Measurements from ENCODE around the gene ZNF23. TPM values are rescaled to one million over a fixed set of nuclear protein-coding genes. Genes with fewer than 3 reads are reported as not detected.

The ZNF23 gene
- total and polyA plus RNA-seq, 9 donors: 8.8 to 11.2 (median 10.5) TPM

DNA sequence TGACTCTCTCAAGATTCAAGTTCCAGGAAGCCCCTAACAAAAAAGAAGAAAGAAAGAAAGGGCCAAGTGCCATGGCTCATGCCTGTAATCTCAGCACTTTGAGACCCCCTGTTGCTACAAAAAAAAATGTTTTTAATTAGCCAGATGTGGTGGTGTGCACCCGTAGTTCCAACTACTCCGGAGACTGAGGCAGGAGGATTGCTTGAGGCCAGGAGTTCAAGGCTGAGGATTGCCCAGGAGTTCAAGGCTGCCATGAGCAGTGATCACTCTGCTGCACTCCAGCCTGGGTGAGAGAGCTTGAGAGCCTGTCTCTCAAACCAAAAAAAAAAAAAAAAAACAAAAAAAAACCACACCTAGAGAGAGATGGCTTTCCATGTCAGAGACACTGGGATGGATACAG is 39.0 kb downstream of the ZNF23 start:
- H3K4me3 ChIP-seq (ENCODE audit: low read length): no peak overlapping the region
- no peaks in the 10 kb centered on the region for H3K4me1 ChIP-seq (ENCODE audit: control insufficient read depth, insufficient read depth, low read length)
- no peak for DNase-seq
- no peaks in the 10 kb centered on the region for H3K36me3 ChIP-seq (ENCODE audit: control insufficient read depth, insufficient read depth, low read length)
- no peaks in the 10 kb centered on the region for H3K9me3 ChIP-seq (replicated peaks; ENCODE audit: control insufficient read depth, low read depth, low read length)
- H3K27me3 ChIP-seq (ENCODE audit: control insufficient read depth, insufficient read depth, low read length): peaks cover 34% of the 10 kb centered on the region
- no peak overlapping the region for H3K27ac ChIP-seq (ENCODE audit: low read length)
- whole genome bisulfite sequencing (ENCODE audit: insufficient coverage): 88% methylated on average over 2 of the region's 2 CpGs

DNA sequence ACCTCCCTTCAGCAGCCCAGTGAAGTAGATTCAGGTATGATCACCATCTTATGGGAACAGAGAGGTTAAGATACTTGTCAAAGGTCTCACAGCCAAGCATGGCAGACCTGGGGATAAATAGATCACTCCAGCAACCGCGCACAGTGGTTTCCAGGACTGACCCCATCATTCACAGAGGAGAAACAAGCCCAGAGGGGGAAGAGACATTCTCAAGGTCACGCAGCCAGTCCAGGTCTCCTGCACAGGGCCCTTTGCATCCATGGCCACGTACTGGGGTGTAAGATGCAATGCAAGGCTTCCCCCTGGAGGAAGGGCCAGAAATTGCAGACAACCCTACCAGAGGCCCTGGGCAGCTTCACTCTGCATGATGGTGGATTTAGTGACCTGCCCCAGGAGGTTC is 40.1 kb downstream of the ZNF23 start:
- H3K27ac ChIP-seq (ENCODE audit: low read length): no peak overlapping the region
- peaks cover 33% of the 10 kb centered on the region for H3K27me3 ChIP-seq (ENCODE audit: control insufficient read depth, insufficient read depth, low read length)
- H3K4me1 ChIP-seq (ENCODE audit: control insufficient read depth, insufficient read depth, low read length): no peaks in the 10 kb centered on the region
- H3K9me3 ChIP-seq (replicated peaks; ENCODE audit: control insufficient read depth, low read depth, low read length): no peaks in the 10 kb centered on the region
- H3K4me3 ChIP-seq (ENCODE audit: low read length): no peak overlapping the region
- 62% methylated on average over 3 of the region's 4 CpGs for WGBS (ENCODE audit: insufficient coverage)
- no peak for DNase-seq
- H3K36me3 ChIP-seq (ENCODE audit: control insufficient read depth, insufficient read depth, low read length): no peaks in the 10 kb centered on the region

DNA sequence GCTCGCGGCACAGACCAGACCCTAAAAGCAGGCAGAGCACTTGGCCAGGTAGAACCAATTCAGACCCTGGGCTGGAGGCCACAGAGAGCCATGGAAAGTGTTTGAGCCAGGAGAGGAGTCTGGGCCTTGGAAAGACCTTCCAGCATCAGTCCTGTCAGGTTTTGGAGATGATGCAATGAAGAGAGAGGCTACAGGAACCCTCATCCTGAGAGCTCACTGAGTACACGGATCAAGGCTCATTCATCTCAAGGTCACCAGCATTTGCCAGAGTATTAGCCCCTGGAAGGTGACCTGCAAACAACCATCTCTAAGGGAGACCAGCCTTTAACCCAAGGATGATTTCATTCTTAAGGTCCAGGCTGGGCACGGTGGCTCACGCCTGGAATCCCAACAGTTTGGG is 48.0 kb downstream of the ZNF23 start:
- H3K27ac ChIP-seq (ENCODE audit: low read length): no peak overlapping the region
- DNase-seq: no peak
- no peaks in the 10 kb centered on the region for H3K4me1 ChIP-seq (ENCODE audit: control insufficient read depth, insufficient read depth, low read length)
- H3K4me3 ChIP-seq (ENCODE audit: low read length): no peak overlapping the region
- H3K27me3 ChIP-seq (ENCODE audit: control insufficient read depth, insufficient read depth, low read length): peaks cover 5% of the 10 kb centered on the region
- WGBS (ENCODE audit: insufficient coverage): 87% methylated on average over 3 of the region's 5 CpGs
- no peaks in the 10 kb centered on the region for H3K9me3 ChIP-seq (replicated peaks; ENCODE audit: control insufficient read depth, low read depth, low read length)
- H3K36me3 ChIP-seq (ENCODE audit: control insufficient read depth, insufficient read depth, low read length): no peaks in the 10 kb centered on the region

DNA sequence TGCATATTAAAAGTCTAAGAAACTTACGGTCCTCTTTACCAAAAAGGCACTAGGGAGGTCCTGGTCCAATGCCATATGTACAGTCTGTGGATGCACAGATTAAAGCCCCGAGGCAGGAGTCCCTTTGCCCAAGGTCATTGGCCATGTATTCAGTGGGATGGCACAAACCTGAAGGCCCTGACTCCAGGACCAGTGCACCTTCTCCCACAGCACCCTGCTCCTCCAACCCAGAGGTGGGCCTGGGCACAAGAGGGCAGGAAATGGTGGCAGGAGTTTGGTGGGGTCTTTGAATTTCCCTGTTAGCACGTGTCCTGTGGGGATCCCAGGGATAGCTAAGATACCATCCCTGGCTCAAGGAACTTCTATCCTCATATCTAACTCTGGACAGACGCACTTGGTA is 48.7 kb downstream of the ZNF23 start:
- H3K27ac ChIP-seq (ENCODE audit: low read length): no peak overlapping the region
- peaks cover 3% of the 10 kb centered on the region for H3K27me3 ChIP-seq (ENCODE audit: control insufficient read depth, insufficient read depth, low read length)
- DNase-seq: no peak
- H3K36me3 ChIP-seq (ENCODE audit: control insufficient read depth, insufficient read depth, low read length): no peaks in the 10 kb centered on the region
- no peak overlapping the region for H3K4me3 ChIP-seq (ENCODE audit: low read length)
- no peaks in the 10 kb centered on the region for H3K4me1 ChIP-seq (ENCODE audit: control insufficient read depth, insufficient read depth, low read length)
- no peaks in the 10 kb centered on the region for H3K9me3 ChIP-seq (replicated peaks; ENCODE audit: control insufficient read depth, low read depth, low read length)
- 76% methylated on average over 2 of the region's 4 CpGs for WGBS (ENCODE audit: insufficient coverage)

DNA sequence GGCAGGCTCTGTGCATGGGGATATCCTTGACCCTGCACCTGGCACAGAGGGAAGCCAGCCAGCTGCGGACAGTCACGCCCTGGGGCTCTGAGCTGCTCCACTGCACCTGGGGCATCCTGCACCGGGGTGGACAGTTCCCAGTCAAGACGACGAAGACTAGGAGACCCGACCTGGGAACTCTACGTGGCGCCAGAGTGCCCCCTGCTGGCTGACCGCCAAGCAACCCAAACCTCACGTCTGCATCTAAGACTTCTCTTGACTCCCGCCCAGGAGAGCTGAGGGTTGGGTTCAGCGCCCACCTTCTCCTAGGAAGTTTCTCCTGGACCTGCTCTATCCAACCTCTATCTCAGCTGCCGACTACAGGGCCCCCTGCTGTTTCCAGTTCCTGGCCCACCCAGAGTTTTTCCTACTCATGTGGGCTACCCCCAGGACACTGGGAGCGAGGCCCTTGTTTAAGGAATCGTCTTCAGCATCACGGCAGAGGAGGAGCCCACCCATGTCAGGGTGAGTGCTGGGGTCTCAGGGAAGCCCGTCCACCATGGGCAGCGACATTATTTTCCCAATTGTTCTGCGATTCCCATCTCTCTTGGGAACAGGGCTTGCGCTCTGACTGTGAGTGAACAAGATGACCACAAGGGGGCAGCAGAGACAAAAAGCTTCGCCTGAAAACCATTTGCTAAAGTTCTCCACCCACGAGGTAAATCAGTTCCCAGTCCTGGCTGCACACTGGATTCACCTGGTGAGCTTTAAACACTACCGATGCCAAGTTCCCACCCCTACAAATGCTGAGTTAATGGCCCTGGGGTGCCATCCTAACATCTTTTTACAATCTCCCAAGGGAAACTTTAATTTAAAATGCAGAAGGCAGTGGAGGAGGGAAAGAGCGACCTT is 49.5 kb downstream of the ZNF23 start:
- H3K36me3 ChIP-seq (ENCODE audit: control insufficient read depth, insufficient read depth, low read length): no peaks in the 10 kb centered on the region
- H3K4me3 ChIP-seq (ENCODE audit: low read length): no peak overlapping the region
- H3K27ac ChIP-seq (ENCODE audit: low read length): no peak overlapping the region
- 9% methylated on average over 16 of the region's 24 CpGs for WGBS (ENCODE audit: insufficient coverage)
- no peaks in the 10 kb centered on the region for H3K4me1 ChIP-seq (ENCODE audit: control insufficient read depth, insufficient read depth, low read length)
- H3K9me3 ChIP-seq (replicated peaks; ENCODE audit: control insufficient read depth, low read depth, low read length): no peaks in the 10 kb centered on the region
- DNase-seq: peak; percentile 75
- no peaks in the 10 kb centered on the region for H3K27me3 ChIP-seq (ENCODE audit: control insufficient read depth, insufficient read depth, low read length)

DNA sequence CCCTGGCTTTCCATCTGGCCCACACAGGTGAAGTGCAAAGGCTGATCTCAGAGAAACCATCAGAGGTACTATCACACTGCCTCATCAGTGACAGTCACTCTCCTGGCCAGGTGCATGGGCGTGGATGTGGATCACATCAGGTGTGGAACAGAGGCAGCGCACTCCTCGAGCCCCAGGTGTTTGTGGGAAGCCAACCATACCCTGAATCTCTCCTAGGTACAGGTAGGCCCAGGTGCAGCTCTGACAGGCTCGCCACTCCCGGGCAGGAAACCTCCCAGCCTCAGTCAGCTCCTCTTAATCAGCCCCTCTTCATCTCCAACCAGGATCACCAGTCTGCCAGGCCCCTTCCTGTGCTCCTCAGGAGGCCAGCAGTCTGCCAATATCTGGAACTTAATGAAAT is 51.9 kb downstream of the ZNF23 start:
- Histone ChIP-seq H3K27ac (ENCODE audit: low read length) (no peak overlapping the region), H3K36me3 (ENCODE audit: control insufficient read depth, insufficient read depth, low read length) (no peaks in the 10 kb centered on the region), H3K9me3 (replicated peaks; ENCODE audit: control insufficient read depth, low read depth, low read length) (no peaks in the 10 kb centered on the region), H3K27me3 (ENCODE audit: control insufficient read depth, insufficient read depth, low read length) (no peaks in the 10 kb centered on the region), H3K4me1 (ENCODE audit: control insufficient read depth, insufficient read depth, low read length) (no peaks in the 10 kb centered on the region), H3K4me3 (ENCODE audit: low read length) (no peak overlapping the region)
- 89% methylated on average over 3 of the region's 5 CpGs for WGBS (ENCODE audit: insufficient coverage)
- no peak for DNase-seq

DNA sequence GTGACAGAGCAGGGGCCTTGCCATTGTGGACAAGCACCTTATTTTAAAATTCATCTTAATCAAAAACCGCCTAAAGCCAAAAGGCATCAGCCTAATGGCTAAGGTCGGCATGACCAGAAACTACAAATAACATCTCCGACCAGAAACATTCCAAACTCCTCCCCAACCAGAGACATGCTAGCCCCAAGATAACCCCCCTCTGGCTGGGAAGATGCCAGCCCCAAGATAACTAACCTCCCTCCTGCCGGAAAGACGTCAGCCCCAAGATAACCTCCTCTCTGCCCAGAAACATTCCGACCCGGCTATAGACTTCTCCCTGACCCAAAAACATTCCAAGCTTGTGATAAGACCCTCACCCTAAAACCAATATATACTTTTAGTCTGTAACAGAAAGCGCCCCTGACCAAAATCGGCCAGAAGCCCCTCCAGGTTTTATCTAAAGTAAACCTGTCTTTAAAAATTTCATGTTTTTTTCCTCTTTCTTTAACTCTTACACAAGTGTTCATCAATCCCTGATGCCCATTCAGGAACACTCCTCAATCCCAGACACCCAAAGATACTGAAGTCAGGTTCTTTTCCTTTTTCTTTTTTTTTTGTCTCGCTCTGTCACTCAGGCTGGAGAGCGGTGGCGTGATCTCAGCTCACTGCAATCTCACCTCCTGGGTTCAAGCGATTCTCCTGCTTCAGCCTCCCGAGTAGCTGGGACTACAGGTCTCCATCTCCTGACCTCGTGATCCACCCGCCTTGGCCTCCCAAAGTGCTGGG is 52.9 kb downstream of the ZNF23 start:
- Histone ChIP-seq H3K36me3 (ENCODE audit: control insufficient read depth, insufficient read depth, low read length) (no peaks in the 10 kb centered on the region), H3K27me3 (ENCODE audit: control insufficient read depth, insufficient read depth, low read length) (no peaks in the 10 kb centered on the region), H3K9me3 (replicated peaks; ENCODE audit: control insufficient read depth, low read depth, low read length) (no peaks in the 10 kb centered on the region), H3K4me1 (ENCODE audit: control insufficient read depth, insufficient read depth, low read length) (no peaks in the 10 kb centered on the region), H3K27ac (ENCODE audit: low read length) (no peak overlapping the region), H3K4me3 (ENCODE audit: low read length) (no peak overlapping the region)
- DNase-seq: no peak
- WGBS (ENCODE audit: insufficient coverage): 70% methylated on average over 16 of the region's 16 CpGs

DNA sequence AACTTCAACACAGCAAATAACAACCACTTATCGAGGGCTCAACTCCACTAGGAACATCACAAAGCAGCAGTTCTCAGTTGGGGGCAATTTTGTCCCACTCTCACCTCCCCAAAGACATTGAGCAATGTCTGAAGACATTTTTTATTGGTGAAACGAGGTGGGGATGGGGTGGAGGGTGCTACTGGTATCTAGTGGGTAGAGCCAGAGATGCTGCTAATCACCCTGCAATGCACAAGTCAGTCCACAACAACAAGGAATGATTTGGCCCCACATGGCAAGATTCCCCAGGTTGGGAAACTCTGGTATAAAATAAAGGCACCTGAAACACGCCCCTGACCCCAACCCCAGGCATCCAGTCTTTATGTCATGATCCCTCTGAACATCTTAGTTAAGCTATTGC is 53.5 kb downstream of the ZNF23 start:
- Histone ChIP-seq H3K36me3 (ENCODE audit: control insufficient read depth, insufficient read depth, low read length) (no peaks in the 10 kb centered on the region), H3K27me3 (ENCODE audit: control insufficient read depth, insufficient read depth, low read length) (no peaks in the 10 kb centered on the region), H3K9me3 (replicated peaks; ENCODE audit: control insufficient read depth, low read depth, low read length) (no peaks in the 10 kb centered on the region), H3K4me3 (ENCODE audit: low read length) (no peak overlapping the region), H3K27ac (ENCODE audit: low read length) (no peak overlapping the region), H3K4me1 (ENCODE audit: control insufficient read depth, insufficient read depth, low read length) (no peaks in the 10 kb centered on the region)
- DNase-seq: no peak
- no CpG with 5 or more reads among the region's 3 CpGs for WGBS (ENCODE audit: insufficient coverage)

DNA sequence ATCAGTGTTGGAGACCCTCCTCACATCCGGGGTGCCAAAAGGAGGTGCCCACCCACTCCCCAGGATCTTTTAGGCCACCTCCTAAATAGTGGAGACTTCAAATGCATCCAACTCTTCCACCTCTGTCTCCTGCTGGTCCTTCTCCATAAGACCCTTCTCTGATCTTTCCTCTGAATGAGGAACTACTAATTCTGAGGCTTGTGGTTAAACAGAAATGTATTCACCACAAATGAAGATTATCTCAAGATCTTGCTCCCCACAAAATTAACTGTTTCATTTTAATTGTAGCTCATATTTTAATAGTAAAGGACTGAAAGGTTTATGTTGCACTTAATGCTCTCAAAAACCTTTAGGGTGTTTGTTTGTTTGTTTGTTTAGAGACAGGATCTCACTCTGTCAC is 54.3 kb downstream of the ZNF23 start:
- H3K27ac ChIP-seq (ENCODE audit: low read length): no peak overlapping the region
- no peak for DNase-seq
- H3K36me3 ChIP-seq (ENCODE audit: control insufficient read depth, insufficient read depth, low read length): no peaks in the 10 kb centered on the region
- H3K9me3 ChIP-seq (replicated peaks; ENCODE audit: control insufficient read depth, low read depth, low read length): no peaks in the 10 kb centered on the region
- no peaks in the 10 kb centered on the region for H3K27me3 ChIP-seq (ENCODE audit: control insufficient read depth, insufficient read depth, low read length)
- no peak overlapping the region for H3K4me3 ChIP-seq (ENCODE audit: low read length)
- WGBS (ENCODE audit: insufficient coverage): no CpG with 5 or more reads among the region's 1 CpG
- H3K4me1 ChIP-seq (ENCODE audit: control insufficient read depth, insufficient read depth, low read length): no peaks in the 10 kb centered on the region

DNA sequence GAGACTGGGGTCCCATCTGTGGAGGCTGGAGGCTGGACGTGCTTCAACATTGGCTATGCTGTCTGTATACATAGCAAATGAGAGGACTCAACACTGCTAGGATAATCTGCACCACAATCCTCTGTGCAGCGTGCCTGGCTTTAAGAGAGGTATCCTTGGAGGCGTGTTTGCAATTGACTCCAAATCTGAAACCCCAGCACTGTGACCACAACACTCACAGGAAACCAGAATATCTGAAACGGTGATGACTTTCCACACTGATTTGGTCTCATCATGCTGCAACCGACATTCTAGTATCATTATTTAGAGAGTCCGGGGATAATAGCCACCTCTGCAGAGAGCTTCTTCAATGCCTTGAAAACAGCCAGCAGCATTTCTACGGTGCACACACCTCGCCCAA is 55.3 kb downstream of the ZNF23 start:
- 78% methylated on average over 6 of the region's 8 CpGs for WGBS (ENCODE audit: insufficient coverage)
- no peaks in the 10 kb centered on the region for H3K4me1 ChIP-seq (ENCODE audit: control insufficient read depth, insufficient read depth, low read length)

More for the DNA sequence above, 55.3 kb downstream of the ZNF23 start:
- Histone ChIP-seq H3K27ac (ENCODE audit: low read length) (no peak overlapping the region), H3K9me3 (replicated peaks; ENCODE audit: control insufficient read depth, low read depth, low read length) (no peaks in the 10 kb centered on the region), H3K4me3 (ENCODE audit: low read length) (no peak overlapping the region), H3K27me3 (ENCODE audit: control insufficient read depth, insufficient read depth, low read length) (no peaks in the 10 kb centered on the region), H3K36me3 (ENCODE audit: control insufficient read depth, insufficient read depth, low read length) (no peaks in the 10 kb centered on the region)
- DNase-seq: no peak
